Activated naive CD8-positive, alpha-beta T cell treated with anti-CD3 and anti-CD28 coated beads, Interleukin-2, amount 50 U/mL, for 24 hours (primary cell): Measurements from ENCODE around the gene RFTN1.

Experiments
- ATAC-seq: fragments of 150-1000 bp; cut with Tn5 transposase; one replicate; pipeline ENCODE4 v1.10.0; 2021
- DNase-seq: peaks from one replicate; pipeline ENCODE4 v3.0.0; 2021
- H3K27ac Mint-ChIP-seq: one replicate; pipeline ENCODE4 v1.8.0; 2021; ENCODE audit warnings: mild to moderate bottlenecking, mixed read lengths
- H3K27me3 Mint-ChIP-seq: one replicate; pipeline ENCODE4 v1.8.0; 2021; ENCODE audit warnings: mixed read lengths
- H3K36me3 Mint-ChIP-seq: one replicate; pipeline ENCODE4 v1.8.0; 2021; ENCODE audit warnings: low read depth, mixed read lengths
- H3K4me1 Mint-ChIP-seq: one replicate; pipeline ENCODE4 v1.8.0; 2021; ENCODE audit warnings: mixed read lengths
- H3K4me3 Mint-ChIP-seq: one replicate; pipeline ENCODE4 v1.8.0; 2021; ENCODE audit warnings: mild to moderate bottlenecking, moderate library complexity, mixed read lengths
- H3K9me3 Mint-ChIP-seq: one replicate; pipeline ENCODE4 v1.8.0; 2021; ENCODE audit warnings: mixed read lengths

The RFTN1 gene, protein sequence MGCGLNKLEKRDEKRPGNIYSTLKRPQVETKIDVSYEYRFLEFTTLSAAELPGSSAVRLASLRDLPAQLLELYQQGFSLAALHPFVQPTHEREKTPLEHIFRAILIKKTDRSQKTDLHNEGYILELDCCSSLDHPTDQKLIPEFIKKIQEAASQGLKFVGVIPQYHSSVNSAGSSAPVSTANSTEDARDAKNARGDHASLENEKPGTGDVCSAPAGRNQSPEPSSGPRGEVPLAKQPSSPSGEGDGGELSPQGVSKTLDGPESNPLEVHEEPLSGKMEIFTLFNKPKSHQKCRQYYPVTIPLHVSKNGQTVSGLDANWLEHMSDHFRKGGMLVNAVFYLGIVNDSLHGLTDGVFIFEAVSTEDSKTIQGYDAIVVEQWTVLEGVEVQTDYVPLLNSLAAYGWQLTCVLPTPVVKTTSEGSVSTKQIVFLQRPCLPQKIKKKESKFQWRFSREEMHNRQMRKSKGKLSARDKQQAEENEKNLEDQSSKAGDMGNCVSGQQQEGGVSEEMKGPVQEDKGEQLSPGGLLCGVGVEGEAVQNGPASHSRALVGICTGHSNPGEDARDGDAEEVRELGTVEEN

GRCh38 chr3:16513141-16514020 is at the start of gene RFTN1:
Gene RFTN1, minus strand, starts transcription at chr3:16513699. Its CDS starts 19,830 bp downstream, at chr3:16493869.
- peaks cover 7% of the 10 kb centered on the region for H3K9me3 Mint-ChIP-seq
- H3K4me1 Mint-ChIP-seq: peaks cover 83% of the 10 kb centered on the region
- peaks cover 27% of the 10 kb centered on the region for H3K36me3 Mint-ChIP-seq
- peak within 1 kb of the TSS; percentile 92 for H3K27ac Mint-ChIP-seq
- H3K4me3 Mint-ChIP-seq: peak within 1 kb of the TSS; percentile 98
- no peaks in the 10 kb centered on the region for H3K27me3 Mint-ChIP-seq
- ATAC-seq (no peak), DNase-seq (peak; percentile 63)

DNA sequence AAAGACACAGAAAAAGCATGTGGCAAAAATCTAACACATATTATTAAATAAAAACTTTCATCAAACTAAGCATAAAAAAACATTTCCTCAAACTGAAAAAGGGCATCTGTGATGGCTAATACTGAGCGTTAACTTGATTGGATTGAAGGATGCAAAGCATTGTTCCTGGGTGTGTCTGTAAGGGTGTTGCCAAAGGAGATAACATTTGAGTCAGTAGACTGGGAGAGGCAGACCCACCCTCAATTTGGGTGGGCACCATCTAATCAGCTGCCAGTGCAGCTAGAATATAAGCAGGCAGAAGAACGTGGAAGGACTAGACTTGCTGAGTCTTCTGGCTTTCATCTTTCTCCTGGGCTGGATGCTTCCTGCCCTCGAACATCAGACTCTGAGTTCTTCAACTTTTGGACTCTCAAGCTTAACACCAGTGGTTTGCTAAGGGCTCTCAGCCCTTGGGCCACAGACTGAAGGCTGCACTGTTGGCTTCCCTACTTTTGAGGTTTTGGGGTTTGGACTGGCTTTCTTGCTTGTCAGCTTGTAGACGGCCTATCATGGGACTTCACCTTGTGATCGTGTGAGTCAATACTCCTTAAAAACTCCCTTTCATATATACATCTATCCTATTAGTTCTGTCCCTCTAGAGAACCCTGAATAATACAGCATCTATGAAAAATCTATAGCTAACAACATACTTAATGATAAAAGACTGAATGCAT is 46.3 kb upstream of the RFTN1 start:
- Mint-ChIP-seq H3K36me3 (no peaks in the 10 kb centered on the region), H3K4me1 (no peaks in the 10 kb centered on the region), H3K27me3 (peaks cover 2% of the 10 kb centered on the region), H3K9me3 (peaks cover 6% of the 10 kb centered on the region), H3K27ac (no peak overlapping the region), H3K4me3 (no peak overlapping the region)
- no peak for ATAC-seq
- DNase-seq: no peak

- Mint-ChIP-seq H3K4me3 (no peak overlapping the region), H3K27me3 (peaks cover 2% of the 10 kb centered on the region), H3K4me1 (peaks cover 12% of the 10 kb centered on the region), H3K9me3 (no peaks in the 10 kb centered on the region), H3K27ac (no peak overlapping the region), H3K36me3 (no peaks in the 10 kb centered on the region)
- ATAC-seq (no peak), DNase-seq (no peak)
These were observed 40.6 kb upstream of the RFTN1 start for GRCh38 chr3:16554126-16554525.

- no peaks in the 10 kb centered on the region for H3K9me3 Mint-ChIP-seq
- ATAC-seq (no peak), DNase-seq (no peak)
- H3K4me1 Mint-ChIP-seq: peaks cover 16% of the 10 kb centered on the region
- no peaks in the 10 kb centered on the region for H3K36me3 Mint-ChIP-seq
- H3K27me3 Mint-ChIP-seq: no peaks in the 10 kb centered on the region
- no peak overlapping the region for H3K27ac Mint-ChIP-seq
- H3K4me3 Mint-ChIP-seq: no peak overlapping the region
These were observed 39.3 kb upstream of the RFTN1 start for GRCh38 chr3:16552757-16553156.

GRCh38 chr3:16551342-16551976 is 38.0 kb upstream of the RFTN1 start:
- Mint-ChIP-seq H3K9me3 (no peaks in the 10 kb centered on the region), H3K36me3 (no peaks in the 10 kb centered on the region), H3K4me1 (peaks cover 29% of the 10 kb centered on the region), H3K27ac (peak overlapping the region; percentile 92), H3K27me3 (no peaks in the 10 kb centered on the region), H3K4me3 (no peak overlapping the region)
- DNase-seq: no peak
- ATAC-seq: no peak

GRCh38 chr3:16550676-16551341 is 37.3 kb upstream of the RFTN1 start:
- H3K36me3 Mint-ChIP-seq: no peaks in the 10 kb centered on the region
- peaks cover 34% of the 10 kb centered on the region for H3K4me1 Mint-ChIP-seq
- peak overlapping the region; percentile 92 for H3K27ac Mint-ChIP-seq
- peak; percentile 77 for DNase-seq
- peak; percentile 97 for ATAC-seq
- no peak overlapping the region for H3K4me3 Mint-ChIP-seq
- no peaks in the 10 kb centered on the region for H3K9me3 Mint-ChIP-seq
- H3K27me3 Mint-ChIP-seq: no peaks in the 10 kb centered on the region

- Mint-ChIP-seq H3K27ac (peak overlapping the region; percentile 92), H3K4me1 (peaks cover 34% of the 10 kb centered on the region), H3K9me3 (no peaks in the 10 kb centered on the region), H3K27me3 (no peaks in the 10 kb centered on the region), H3K36me3 (no peaks in the 10 kb centered on the region), H3K4me3 (no peak overlapping the region)
- no peak for DNase-seq
- ATAC-seq: no peak
These were observed 36.8 kb upstream of the RFTN1 start for GRCh38 chr3:16550305-16550675.

DNA sequence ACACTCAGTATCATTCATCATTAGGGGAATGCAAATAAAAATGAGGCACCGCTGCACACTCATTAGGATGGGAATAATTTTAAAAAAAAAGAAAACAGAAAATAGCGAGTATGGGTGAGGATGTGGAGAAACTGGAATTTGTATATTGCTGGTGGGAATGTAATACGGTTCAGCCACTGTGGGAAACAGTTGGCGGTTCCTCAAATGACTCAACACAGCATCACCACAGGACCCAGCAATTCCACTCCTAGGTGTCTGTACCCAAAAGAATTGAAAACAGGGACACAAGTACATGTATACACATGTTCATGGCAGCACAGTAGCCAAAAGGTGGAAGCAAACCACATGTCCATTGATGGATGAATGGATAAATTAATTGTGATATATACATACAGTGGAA is 35.2 kb upstream of the RFTN1 start:
- H3K27me3 Mint-ChIP-seq: no peaks in the 10 kb centered on the region
- H3K27ac Mint-ChIP-seq: no peak overlapping the region
- no peak for DNase-seq
- H3K4me3 Mint-ChIP-seq: no peak overlapping the region
- no peaks in the 10 kb centered on the region for H3K9me3 Mint-ChIP-seq
- ATAC-seq: no peak
- H3K4me1 Mint-ChIP-seq: peaks cover 36% of the 10 kb centered on the region
- H3K36me3 Mint-ChIP-seq: no peaks in the 10 kb centered on the region

DNA sequence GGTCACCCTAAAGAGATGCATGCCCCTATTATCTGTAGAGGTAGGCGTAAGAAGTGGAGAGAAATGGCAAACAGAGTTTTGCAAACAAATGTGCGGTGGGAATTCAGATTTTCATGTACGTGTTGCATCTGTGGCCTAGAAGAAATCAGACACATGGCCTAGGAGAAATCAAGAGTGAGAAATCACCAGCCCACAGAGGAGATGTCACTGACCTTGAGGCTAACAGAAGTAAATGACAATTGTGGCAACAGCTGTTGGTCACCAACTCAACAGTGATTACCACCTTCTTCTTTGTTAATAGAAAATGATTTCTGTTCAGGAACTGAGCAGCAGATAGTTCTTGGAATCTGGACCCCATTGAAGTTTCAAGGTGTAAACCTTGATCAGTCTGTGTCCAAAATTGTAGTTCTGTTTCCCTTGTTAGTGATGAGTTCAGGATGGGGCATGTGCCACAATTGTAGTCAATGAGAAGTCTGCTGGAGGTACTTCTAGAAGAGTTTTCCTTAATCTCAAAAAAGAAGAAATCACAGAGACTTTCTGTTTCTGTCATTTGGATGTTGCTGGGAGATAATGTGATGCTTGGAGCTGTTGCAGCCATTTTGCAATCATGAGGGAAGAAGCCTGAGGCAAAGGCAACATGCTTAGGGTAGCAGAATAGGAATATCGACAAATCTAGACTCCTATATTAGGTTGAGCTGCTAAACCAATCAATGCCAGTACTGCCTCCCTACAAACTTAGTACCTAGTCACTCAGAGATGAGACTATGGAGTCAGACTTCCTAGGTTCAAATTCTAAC is 34.3 kb upstream of the RFTN1 start:
- peaks cover 36% of the 10 kb centered on the region for H3K4me1 Mint-ChIP-seq
- DNase-seq (no peak), ATAC-seq (no peak)
- no peaks in the 10 kb centered on the region for H3K9me3 Mint-ChIP-seq
- no peak overlapping the region for H3K27ac Mint-ChIP-seq
- H3K27me3 Mint-ChIP-seq: no peaks in the 10 kb centered on the region
- H3K4me3 Mint-ChIP-seq: no peak overlapping the region
- H3K36me3 Mint-ChIP-seq: no peaks in the 10 kb centered on the region

DNA sequence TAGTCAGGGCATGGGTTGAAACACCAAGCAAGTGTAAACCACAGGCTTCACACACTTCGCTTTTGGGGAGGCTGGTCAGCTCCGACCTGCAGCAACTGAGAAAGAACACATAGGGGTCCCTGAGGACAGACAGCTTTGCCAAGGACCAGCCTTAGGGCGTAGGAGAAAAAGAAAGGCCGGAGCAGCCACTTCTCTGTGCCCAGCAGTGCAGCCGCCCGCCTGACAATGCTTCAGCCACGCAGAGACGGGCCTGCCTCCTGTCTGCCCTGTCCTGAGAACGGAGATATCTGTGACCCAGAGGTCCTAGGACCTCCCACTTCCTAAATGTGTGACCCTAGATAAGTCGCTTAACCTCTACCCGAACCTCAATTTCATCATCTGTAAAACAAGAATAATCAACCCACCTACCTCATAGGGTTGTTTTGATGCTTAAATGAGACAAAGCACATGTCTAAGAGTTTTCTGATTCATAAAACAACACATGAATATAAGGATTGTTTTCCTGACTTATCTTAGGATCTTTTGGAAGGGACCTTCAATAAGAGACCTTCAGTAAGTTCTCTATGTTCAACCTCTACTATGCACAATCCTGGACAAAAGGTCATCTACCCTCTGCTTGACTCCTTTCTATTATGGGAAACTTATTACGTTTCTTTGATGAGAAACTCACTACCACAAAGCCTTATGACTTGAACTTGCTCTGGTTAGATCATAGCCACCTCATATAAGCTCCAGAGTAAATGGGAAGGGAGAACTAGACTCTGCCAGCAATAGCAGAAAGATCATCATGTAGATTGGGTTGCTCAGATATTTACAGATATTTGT is 32.9 kb upstream of the RFTN1 start:
- peak; percentile 35 for ATAC-seq
- no peak for DNase-seq
- H3K4me1 Mint-ChIP-seq: peaks cover 36% of the 10 kb centered on the region
- H3K36me3 Mint-ChIP-seq: no peaks in the 10 kb centered on the region
- H3K27me3 Mint-ChIP-seq: no peaks in the 10 kb centered on the region
- H3K4me3 Mint-ChIP-seq: no peak overlapping the region
- no peaks in the 10 kb centered on the region for H3K9me3 Mint-ChIP-seq
- H3K27ac Mint-ChIP-seq: no peak overlapping the region

DNA sequence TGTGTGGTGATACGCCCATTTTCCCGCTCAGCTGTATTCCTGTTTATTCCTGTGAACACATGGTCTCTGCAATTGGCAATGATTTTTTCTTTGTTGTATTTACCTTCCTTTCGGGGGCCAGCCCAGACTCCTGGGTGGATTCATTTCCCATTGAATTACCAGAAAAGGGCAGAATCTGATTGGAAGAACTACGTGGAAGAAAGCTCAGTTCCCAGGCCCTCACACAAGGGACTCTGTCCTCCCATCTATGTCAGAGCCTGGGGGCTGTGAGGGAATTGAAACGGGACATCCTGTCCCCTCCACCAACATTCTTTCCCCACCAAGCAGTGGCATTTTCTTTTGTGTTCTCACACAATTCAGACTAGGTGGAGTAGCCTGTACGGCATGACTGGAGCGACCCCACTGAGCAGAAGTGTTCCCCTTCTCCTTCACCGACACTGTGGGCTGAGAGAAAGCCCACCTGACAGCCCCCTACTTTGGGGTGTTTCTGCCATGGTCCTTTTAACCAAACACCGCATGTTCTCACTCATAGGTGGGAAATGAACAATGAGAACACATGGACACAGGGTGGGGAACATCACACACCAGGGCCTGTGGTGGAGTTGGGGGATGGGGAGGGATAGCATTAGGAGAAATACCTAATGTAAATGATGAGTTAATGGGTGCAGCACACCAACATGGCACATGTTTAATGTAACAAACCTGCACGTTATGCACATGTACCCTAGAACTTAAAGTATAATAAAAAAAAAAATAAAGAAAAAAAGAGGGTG is 32.1 kb upstream of the RFTN1 start:
- Mint-ChIP-seq H3K9me3 (no peaks in the 10 kb centered on the region), H3K4me1 (peaks cover 29% of the 10 kb centered on the region), H3K36me3 (no peaks in the 10 kb centered on the region), H3K27ac (no peak overlapping the region), H3K27me3 (no peaks in the 10 kb centered on the region), H3K4me3 (no peak overlapping the region)
- DNase-seq (no peak), ATAC-seq (no peak)
